WTC11 (cell line): ENCODE measurements around the gene ZFAND5. TPM values are rescaled to one million over a fixed set of nuclear protein-coding genes. Genes with fewer than 3 reads are reported as not detected.

ENCODE experiments used
- ATAC-seq: fragments of 200-7000 bp; cut with Tn5 transposase; 2 replicates; pipeline ENCODE4 v1.10.0; 2021; ENCODE audit warnings: mild to moderate bottlenecking, moderate library complexity
- CTCF ChIA-PET: fragments of 300-600 bp; sonication (Branson Sonifier 250); formaldehyde crosslinking; loops from one replicate; lab custom pipeline; 2021; ENCODE audit warnings: antibody characterized with exemption; lab: Charles Lee
- POLR2A ChIA-PET: fragments of 350-600 bp; sonication (Branson Sonifier 250); formaldehyde crosslinking; loops from one replicate; lab custom pipeline; 2021; ENCODE audit warnings: antibody characterized with exemption; lab: Charles Lee
- DNase-seq: peaks from one replicate; pipeline ENCODE4 v3.0.0; 2021; ENCODE audit warnings: low spot score
- H3K27ac Mint-ChIP-seq: 2 replicates; pipeline ENCODE4 v1.8.0; 2021; ENCODE audit warnings: mixed read lengths
- H3K27me3 Mint-ChIP-seq: 2 replicates; pipeline ENCODE4 v1.8.0; 2021; ENCODE audit warnings: low read depth, mild to moderate bottlenecking, moderate library complexity, mixed read lengths
- H3K36me3 Mint-ChIP-seq: 2 replicates; pipeline ENCODE4 v1.8.0; 2021; ENCODE audit warnings: mixed read lengths
- H3K4me1 Mint-ChIP-seq: 2 replicates; pipeline ENCODE4 v1.8.0; 2022; ENCODE audit warnings: mixed read lengths
- H3K4me3 Mint-ChIP-seq: 2 replicates; pipeline ENCODE4 v1.8.0; 2021; ENCODE audit warnings: mild to moderate bottlenecking, moderate library complexity, mixed read lengths
- H3K9me3 Mint-ChIP-seq: 2 replicates; pipeline ENCODE4 v1.8.0; 2021; ENCODE audit warnings: mixed read lengths
- CREB1 ChIP-seq: sonication (generic); formaldehyde crosslinking; IDR thresholded peaks from 2 replicates; pipeline ENCODE4 v1.8.0; 2023; ENCODE audit warnings: mild to moderate bottlenecking, missing genetic modification reagents
- ERG ChIP-seq: fragments of 250-450 bp; sonication (Bioruptor Pico); IDR thresholded peaks from 2 replicates; pipeline ENCODE4 v1.8.0; 2021; ENCODE audit warnings: mild to moderate bottlenecking
- ESRRA ChIP-seq: sonication (generic); formaldehyde crosslinking; IDR thresholded peaks from 2 replicates; pipeline ENCODE4 v1.8.1; 2022; ENCODE audit warnings: mild to moderate bottlenecking, missing genetic modification reagents, borderline replicate concordance
- FOXJ3 ChIP-seq: sonication (generic); formaldehyde crosslinking; IDR thresholded peaks from 2 replicates; pipeline ENCODE4 v1.9.0; 2021; ENCODE audit warnings: missing genetic modification reagents, mild to moderate bottlenecking, borderline replicate concordance
- FOXP4 ChIP-seq: sonication (generic); formaldehyde crosslinking; IDR thresholded peaks from 2 replicates; pipeline ENCODE4 v1.8.0; 2022; ENCODE audit warnings: mild to moderate bottlenecking, missing genetic modification reagents
- GABPB1 ChIP-seq: sonication (generic); formaldehyde crosslinking; IDR thresholded peaks from 2 replicates; pipeline ENCODE4 v1.8.1; 2023; ENCODE audit warnings: mild to moderate bottlenecking, missing genetic modification reagents
- GTF2I ChIP-seq: fragments of 250-450 bp; sonication (Bioruptor Pico); conservative IDR thresholded peaks from 2 replicates; pipeline ENCODE4 v1.4.0; 2021; ENCODE audit warnings: mild to moderate bottlenecking
- IRF1 ChIP-seq: sonication (generic); formaldehyde crosslinking; IDR thresholded peaks from 2 replicates; pipeline ENCODE4 v1.8.0; 2023; ENCODE audit warnings: missing genetic modification reagents
- KAT7 ChIP-seq: sonication (generic); formaldehyde crosslinking; IDR thresholded peaks from 2 replicates; pipeline ENCODE4 v1.8.1; 2023; ENCODE audit warnings: missing genetic modification reagents, mild to moderate bottlenecking, borderline replicate concordance
- RELA ChIP-seq: sonication (generic); formaldehyde crosslinking; IDR thresholded peaks from 2 replicates; pipeline ENCODE4 v1.8.1; 2022; ENCODE audit warnings: missing genetic modification reagents, mild to moderate bottlenecking, borderline replicate concordance
- SMAD3 ChIP-seq: sonication (generic); formaldehyde crosslinking; IDR thresholded peaks from 2 replicates; pipeline ENCODE4 v1.8.0; 2022; ENCODE audit warnings: missing genetic modification reagents, mild to moderate bottlenecking, borderline replicate concordance
- SMAD4 ChIP-seq: sonication (generic); formaldehyde crosslinking; IDR thresholded peaks from 2 replicates; pipeline ENCODE4 v1.8.0; 2022; ENCODE audit warnings: mild to moderate bottlenecking, missing genetic modification reagents
- SP1 ChIP-seq: sonication (generic); formaldehyde crosslinking; conservative IDR thresholded peaks from 2 replicates; pipeline ENCODE4 v1.8.1; 2022; ENCODE audit warnings: missing genetic modification reagents
- TCF7 ChIP-seq: sonication (generic); formaldehyde crosslinking; IDR thresholded peaks from 2 replicates; pipeline ENCODE4 v1.8.0; 2022; ENCODE audit warnings: mild to moderate bottlenecking, low read depth, missing genetic modification reagents, moderate library complexity
- ZNF219 ChIP-seq: sonication (generic); formaldehyde crosslinking; IDR thresholded peaks from 2 replicates; pipeline ENCODE4 v1.8.0; 2023; ENCODE audit warnings: missing genetic modification reagents, mild to moderate bottlenecking, borderline replicate concordance
- total RNA-seq: library from RNA; stranded (reverse); gene quantifications from 3 replicates; pipeline ENCODE4 v1.2.3, GENCODE V29; 2021
- TF ChIP-seq, protein P1 (sequence below): fragments of 250-450 bp; sonication (Bioruptor Pico); IDR thresholded peaks from 2 replicates; pipeline ENCODE4 v1.9.0; 2021; ENCODE audit warnings: mild to moderate bottlenecking
- TF ChIP-seq, protein P2 (sequence below): sonication (generic); formaldehyde crosslinking; IDR thresholded peaks from 2 replicates; pipeline ENCODE4 v1.8.1; 2023; ENCODE audit warnings: mild to moderate bottlenecking, missing genetic modification reagents, borderline replicate concordance
- TF ChIP-seq, protein P3 (sequence below): sonication (generic); formaldehyde crosslinking; IDR thresholded peaks from 2 replicates; pipeline ENCODE4 v1.8.1; 2022; ENCODE audit warnings: mild to moderate bottlenecking, missing genetic modification reagents, moderate library complexity, borderline replicate concordance
- TF ChIP-seq, protein P4 (sequence below): sonication (generic); formaldehyde crosslinking; IDR thresholded peaks from 2 replicates; pipeline ENCODE4 v1.8.1; 2022; ENCODE audit warnings: low read depth, mild to moderate bottlenecking, moderate library complexity, missing genetic modification reagents, borderline replicate concordance
- TF ChIP-seq, protein P5 (sequence below): sonication (generic); formaldehyde crosslinking; IDR thresholded peaks from 2 replicates; pipeline ENCODE4 v1.8.1; 2023; ENCODE audit warnings: mild to moderate bottlenecking, missing genetic modification reagents, moderate library complexity
- TF ChIP-seq, protein P6 (sequence below): sonication (generic); formaldehyde crosslinking; IDR thresholded peaks from 2 replicates; pipeline ENCODE4 v1.8.1; 2023; ENCODE audit warnings: mild to moderate bottlenecking, missing genetic modification reagents

Gene ZFAND5
- total RNA-seq, 1 experiment from 2014 or later: 137 TPM

DNA sequence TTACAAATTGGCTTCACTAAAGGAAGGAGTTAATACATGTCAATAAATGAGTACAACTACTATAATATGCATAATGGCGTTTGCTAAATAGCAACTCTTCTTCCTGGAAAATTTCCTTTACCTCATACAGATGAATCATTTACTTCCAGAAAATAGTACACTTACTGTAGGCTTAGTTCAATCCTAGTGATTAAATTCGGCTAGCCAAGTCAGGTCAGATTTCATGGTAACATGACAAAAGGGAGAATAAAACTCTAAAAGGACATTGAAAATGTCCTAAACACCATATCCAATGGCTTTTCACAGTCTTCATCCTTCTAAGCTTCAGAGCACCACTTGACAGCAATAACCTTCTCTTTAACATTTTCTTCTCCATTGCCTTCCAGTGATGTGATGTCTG lies 42.1 kb upstream of the ZFAND5 start:
- CTCF ChIA-PET: no interaction called here
- no peak for TF ChIP-seq ZNF219 (CRISPR knock-in tag)
- TF ChIP-seq, protein P1, sequence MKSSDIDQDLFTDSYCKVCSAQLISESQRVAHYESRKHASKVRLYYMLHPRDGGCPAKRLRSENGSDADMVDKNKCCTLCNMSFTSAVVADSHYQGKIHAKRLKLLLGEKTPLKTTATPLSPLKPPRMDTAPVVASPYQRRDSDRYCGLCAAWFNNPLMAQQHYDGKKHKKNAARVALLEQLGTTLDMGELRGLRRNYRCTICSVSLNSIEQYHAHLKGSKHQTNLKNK (CRISPR knock-in tag): no peak
- no peak for TF ChIP-seq SP1 (CRISPR knock-in tag)
- TF ChIP-seq, protein P2, sequence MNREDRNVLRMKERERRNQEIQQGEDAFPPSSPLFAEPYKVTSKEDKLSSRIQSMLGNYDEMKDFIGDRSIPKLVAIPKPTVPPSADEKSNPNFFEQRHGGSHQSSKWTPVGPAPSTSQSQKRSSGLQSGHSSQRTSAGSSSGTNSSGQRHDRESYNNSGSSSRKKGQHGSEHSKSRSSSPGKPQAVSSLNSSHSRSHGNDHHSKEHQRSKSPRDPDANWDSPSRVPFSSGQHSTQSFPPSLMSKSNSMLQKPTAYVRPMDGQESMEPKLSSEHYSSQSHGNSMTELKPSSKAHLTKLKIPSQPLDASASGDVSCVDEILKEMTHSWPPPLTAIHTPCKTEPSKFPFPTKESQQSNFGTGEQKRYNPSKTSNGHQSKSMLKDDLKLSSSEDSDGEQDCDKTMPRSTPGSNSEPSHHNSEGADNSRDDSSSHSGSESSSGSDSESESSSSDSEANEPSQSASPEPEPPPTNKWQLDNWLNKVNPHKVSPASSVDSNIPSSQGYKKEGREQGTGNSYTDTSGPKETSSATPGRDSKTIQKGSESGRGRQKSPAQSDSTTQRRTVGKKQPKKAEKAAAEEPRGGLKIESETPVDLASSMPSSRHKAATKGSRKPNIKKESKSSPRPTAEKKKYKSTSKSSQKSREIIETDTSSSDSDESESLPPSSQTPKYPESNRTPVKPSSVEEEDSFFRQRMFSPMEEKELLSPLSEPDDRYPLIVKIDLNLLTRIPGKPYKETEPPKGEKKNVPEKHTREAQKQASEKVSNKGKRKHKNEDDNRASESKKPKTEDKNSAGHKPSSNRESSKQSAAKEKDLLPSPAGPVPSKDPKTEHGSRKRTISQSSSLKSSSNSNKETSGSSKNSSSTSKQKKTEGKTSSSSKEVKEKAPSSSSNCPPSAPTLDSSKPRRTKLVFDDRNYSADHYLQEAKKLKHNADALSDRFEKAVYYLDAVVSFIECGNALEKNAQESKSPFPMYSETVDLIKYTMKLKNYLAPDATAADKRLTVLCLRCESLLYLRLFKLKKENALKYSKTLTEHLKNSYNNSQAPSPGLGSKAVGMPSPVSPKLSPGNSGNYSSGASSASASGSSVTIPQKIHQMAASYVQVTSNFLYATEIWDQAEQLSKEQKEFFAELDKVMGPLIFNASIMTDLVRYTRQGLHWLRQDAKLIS (CRISPR knock-in tag): no peak
- TF ChIP-seq, protein P3, sequence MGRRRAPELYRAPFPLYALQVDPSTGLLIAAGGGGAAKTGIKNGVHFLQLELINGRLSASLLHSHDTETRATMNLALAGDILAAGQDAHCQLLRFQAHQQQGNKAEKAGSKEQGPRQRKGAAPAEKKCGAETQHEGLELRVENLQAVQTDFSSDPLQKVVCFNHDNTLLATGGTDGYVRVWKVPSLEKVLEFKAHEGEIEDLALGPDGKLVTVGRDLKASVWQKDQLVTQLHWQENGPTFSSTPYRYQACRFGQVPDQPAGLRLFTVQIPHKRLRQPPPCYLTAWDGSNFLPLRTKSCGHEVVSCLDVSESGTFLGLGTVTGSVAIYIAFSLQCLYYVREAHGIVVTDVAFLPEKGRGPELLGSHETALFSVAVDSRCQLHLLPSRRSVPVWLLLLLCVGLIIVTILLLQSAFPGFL (CRISPR knock-in tag): no peak
- no peak for TF ChIP-seq SMAD4 (CRISPR knock-in tag)
- no peak for TF ChIP-seq ERG (CRISPR knock-in tag)
- TF ChIP-seq KAT7: no peak
- no peak for TF ChIP-seq RELA (CRISPR knock-in tag)
- TF ChIP-seq GTF2I: no peak
- Mint-ChIP-seq H3K27me3 (no peaks in the 10 kb centered on the region), H3K4me3 (no peak overlapping the region), H3K27ac (no peak overlapping the region), H3K4me1 (peaks cover 5% of the 10 kb centered on the region; the same call in 1 of the 2 replicates), H3K36me3 (no peaks in the 10 kb centered on the region), H3K9me3 (no peaks in the 10 kb centered on the region)
- POLR2A ChIA-PET: no interaction called here
- ATAC-seq (no peak), DNase-seq (no peak)

DNA sequence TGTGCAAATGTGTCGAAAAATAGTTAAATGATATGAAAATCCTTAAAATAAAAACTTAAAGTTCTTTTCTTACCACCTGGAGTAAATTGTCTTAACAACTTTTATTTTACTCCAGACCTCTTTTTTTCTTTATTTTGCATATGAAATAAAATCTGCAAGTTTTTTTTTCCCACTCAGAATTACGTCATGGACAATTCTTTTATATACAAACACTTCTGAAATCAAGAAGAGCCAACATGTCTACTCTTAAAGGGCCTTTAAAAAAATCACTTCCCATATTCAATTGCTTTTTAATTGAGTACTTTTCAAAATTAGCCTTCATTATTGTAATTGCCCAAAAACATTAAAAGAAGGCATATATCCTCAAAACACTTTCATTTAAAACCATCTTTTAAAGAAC lies 37.7 kb upstream of the ZFAND5 start:
- Mint-ChIP-seq H3K9me3 (no peaks in the 10 kb centered on the region), H3K27ac (no peak overlapping the region), H3K4me1 (peaks cover 16% of the 10 kb centered on the region), H3K27me3 (no peaks in the 10 kb centered on the region), H3K4me3 (no peak overlapping the region), H3K36me3 (no peaks in the 10 kb centered on the region)
- POLR2A ChIA-PET: no interaction called here
- DNase-seq (no peak), ATAC-seq (no peak)
- CTCF ChIA-PET: no interaction called here
- TF ChIP-seq ESRRA (CRISPR knock-in tag) (no peak), GABPB1 (CRISPR knock-in tag) (no peak), FOXP4 (no peak), FOXJ3 (CRISPR knock-in tag) (no peak), IRF1 (CRISPR knock-in tag) (no peak), SMAD3 (CRISPR knock-in tag) (no peak), TCF7 (CRISPR knock-in tag) (no peak), CREB1 (CRISPR knock-in tag) (no peak)
- TF ChIP-seq, protein P4, sequence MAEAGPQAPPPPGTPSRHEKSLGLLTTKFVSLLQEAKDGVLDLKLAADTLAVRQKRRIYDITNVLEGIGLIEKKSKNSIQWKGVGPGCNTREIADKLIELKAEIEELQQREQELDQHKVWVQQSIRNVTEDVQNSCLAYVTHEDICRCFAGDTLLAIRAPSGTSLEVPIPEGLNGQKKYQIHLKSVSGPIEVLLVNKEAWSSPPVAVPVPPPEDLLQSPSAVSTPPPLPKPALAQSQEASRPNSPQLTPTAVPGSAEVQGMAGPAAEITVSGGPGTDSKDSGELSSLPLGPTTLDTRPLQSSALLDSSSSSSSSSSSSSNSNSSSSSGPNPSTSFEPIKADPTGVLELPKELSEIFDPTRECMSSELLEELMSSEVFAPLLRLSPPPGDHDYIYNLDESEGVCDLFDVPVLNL (CRISPR knock-in tag): no peak
- TF ChIP-seq, protein P5, sequence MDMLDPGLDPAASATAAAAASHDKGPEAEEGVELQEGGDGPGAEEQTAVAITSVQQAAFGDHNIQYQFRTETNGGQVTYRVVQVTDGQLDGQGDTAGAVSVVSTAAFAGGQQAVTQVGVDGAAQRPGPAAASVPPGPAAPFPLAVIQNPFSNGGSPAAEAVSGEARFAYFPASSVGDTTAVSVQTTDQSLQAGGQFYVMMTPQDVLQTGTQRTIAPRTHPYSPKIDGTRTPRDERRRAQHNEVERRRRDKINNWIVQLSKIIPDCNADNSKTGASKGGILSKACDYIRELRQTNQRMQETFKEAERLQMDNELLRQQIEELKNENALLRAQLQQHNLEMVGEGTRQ (CRISPR knock-in tag): no peak
- TF ChIP-seq, protein P3 (CRISPR knock-in tag): no peak
- TF ChIP-seq, protein P6, sequence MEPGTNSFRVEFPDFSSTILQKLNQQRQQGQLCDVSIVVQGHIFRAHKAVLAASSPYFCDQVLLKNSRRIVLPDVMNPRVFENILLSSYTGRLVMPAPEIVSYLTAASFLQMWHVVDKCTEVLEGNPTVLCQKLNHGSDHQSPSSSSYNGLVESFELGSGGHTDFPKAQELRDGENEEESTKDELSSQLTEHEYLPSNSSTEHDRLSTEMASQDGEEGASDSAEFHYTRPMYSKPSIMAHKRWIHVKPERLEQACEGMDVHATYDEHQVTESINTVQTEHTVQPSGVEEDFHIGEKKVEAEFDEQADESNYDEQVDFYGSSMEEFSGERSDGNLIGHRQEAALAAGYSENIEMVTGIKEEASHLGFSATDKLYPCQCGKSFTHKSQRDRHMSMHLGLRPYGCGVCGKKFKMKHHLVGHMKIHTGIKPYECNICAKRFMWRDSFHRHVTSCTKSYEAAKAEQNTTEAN (CRISPR knock-in tag): no peak
